Lower leg skin (tissue), 3 donors: ENCODE results near the gene COX18.

ENCODE experiments used
- POLR2A ChIP-seq, 2 donors: fragments of 450-650 bp; IDR thresholded peaks; one replicate each; pipeline ENCODE4 v1.6.1; 2016 to 2017; ENCODE audit warnings: antibody characterized with exemption in 2 of 2, mild to moderate bottlenecking in 1 of 2, moderate library complexity in 1 of 2
- TF ChIP-seq, protein P1 (sequence below), 3 donors: fragments of 450-650 bp; IDR thresholded peaks; one replicate each; pipeline ENCODE4 v1.5.1; 2016; ENCODE audit warnings: antibody characterized with exemption in 3 of 3, mild to moderate bottlenecking in 3 of 3, moderate library complexity in 2 of 3

DNA sequence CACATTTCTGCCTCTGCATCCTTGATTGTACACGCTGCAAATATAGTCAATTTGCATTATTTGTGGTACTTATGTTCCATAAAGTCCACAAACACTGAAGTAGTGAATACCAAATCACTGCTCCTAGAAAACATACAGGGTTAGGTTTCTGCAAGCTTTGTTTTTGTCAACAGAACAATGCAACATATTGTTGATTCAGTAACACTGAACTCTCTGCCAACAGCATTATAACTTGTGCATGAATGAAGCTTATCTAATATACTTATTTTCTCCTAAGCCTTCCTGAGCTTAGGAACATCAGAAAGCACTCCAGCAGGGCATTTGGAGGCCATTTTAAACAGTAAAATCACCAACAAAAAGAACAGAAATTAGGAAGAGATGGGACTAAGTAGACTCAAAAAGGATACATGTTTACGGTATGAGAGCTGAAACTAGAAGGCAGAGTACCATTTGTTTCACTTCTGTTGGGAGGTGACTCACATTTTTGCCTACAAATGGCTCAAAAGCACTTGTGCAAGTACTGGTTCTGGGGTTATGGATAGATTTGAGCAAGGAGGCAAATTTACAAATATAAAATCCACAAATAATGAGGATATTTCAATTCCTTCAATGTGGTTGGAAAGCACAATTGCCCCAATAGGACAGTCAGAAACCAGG, 14.1 kb downstream of the COX18 start:
- no peak for TF ChIP-seq POLR2A (IDR thresholded peaks at IDR 0.05)
- TF ChIP-seq, protein P1, sequence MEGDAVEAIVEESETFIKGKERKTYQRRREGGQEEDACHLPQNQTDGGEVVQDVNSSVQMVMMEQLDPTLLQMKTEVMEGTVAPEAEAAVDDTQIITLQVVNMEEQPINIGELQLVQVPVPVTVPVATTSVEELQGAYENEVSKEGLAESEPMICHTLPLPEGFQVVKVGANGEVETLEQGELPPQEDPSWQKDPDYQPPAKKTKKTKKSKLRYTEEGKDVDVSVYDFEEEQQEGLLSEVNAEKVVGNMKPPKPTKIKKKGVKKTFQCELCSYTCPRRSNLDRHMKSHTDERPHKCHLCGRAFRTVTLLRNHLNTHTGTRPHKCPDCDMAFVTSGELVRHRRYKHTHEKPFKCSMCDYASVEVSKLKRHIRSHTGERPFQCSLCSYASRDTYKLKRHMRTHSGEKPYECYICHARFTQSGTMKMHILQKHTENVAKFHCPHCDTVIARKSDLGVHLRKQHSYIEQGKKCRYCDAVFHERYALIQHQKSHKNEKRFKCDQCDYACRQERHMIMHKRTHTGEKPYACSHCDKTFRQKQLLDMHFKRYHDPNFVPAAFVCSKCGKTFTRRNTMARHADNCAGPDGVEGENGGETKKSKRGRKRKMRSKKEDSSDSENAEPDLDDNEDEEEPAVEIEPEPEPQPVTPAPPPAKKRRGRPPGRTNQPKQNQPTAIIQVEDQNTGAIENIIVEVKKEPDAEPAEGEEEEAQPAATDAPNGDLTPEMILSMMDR (IDR thresholded peaks at IDR 0.05), result no peak
